ENCODE data around the gene CA10.
A peak's percentile ranks its signal among the peaks of the same experiment; 100 is the strongest.

The CA10 gene

DNA sequence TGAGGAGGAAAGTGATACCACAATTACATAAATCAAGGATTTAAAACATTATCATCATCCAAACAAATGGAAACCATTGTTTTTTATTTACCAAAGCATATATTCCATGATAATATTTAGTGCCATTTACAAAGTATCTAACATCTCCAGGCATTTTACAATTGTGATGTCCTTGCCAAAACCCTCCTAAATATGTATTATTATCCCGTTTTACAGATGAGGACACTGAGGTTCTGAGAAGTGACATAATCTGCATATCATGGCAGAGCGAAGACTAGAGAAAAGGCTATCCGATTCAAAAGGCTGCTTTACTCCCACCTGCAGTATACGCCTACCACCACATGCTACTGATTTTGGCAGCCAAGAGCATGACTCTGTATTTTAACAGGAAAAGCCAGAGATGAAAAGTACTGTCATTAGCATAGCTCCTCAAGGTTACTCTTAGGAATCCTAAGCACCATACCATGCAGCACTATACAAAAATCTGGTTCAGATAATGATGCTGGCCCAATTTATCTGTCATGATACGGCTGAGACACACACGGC lies 301.4 kb downstream of the CA10 start:
- TF ChIP-seq, protein P1, sequence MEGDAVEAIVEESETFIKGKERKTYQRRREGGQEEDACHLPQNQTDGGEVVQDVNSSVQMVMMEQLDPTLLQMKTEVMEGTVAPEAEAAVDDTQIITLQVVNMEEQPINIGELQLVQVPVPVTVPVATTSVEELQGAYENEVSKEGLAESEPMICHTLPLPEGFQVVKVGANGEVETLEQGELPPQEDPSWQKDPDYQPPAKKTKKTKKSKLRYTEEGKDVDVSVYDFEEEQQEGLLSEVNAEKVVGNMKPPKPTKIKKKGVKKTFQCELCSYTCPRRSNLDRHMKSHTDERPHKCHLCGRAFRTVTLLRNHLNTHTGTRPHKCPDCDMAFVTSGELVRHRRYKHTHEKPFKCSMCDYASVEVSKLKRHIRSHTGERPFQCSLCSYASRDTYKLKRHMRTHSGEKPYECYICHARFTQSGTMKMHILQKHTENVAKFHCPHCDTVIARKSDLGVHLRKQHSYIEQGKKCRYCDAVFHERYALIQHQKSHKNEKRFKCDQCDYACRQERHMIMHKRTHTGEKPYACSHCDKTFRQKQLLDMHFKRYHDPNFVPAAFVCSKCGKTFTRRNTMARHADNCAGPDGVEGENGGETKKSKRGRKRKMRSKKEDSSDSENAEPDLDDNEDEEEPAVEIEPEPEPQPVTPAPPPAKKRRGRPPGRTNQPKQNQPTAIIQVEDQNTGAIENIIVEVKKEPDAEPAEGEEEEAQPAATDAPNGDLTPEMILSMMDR (IDR thresholded peaks at IDR 0.05; ENCODE audit: unreplicated experiment in 3 of 3), result peak in 1 of 3 experiments; percentile 14
- Mint-ChIP-seq H3K9me3 (no peaks in the 10 kb centered on the region), H3K27me3 (ENCODE audit: low read depth) (peaks cover 3% of the 10 kb centered on the region), H3K36me3 (ENCODE audit: low read depth) (no peaks in the 10 kb centered on the region), H3K4me3 (no peak overlapping the region), H3K4me1 (peaks cover 61% of the 10 kb centered on the region), H3K27ac (peak overlapping the region in 2 of 3 experiments; percentile 19 to 60)

DNA sequence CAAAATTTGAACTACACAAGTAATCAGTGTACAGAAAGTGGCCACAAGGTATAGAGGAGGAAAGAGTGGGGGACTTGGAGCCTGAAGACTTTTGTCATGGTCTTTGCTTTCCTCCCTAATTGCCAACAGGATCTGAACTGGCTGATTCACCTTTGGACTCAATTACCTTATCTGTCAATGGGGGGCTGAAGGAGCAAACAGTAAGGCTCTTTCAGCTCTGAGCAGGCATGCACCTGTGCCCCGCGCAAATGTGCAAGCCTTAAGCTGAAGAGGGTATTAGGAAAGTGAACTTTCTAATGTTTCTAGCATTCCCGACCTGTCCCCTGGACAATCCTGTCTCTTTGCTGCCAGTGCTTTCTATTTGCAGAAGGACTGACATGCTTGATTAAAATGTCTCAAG lies 302.7 kb downstream of the CA10 start:
- no peaks in the 10 kb centered on the region for H3K9me3 Mint-ChIP-seq
- H3K36me3 Mint-ChIP-seq (ENCODE audit: low read depth), result no peaks in the 10 kb centered on the region
- H3K4me1 Mint-ChIP-seq, result peaks cover 62% of the 10 kb centered on the region
- no peak overlapping the region for H3K27ac Mint-ChIP-seq
- H3K27me3 Mint-ChIP-seq (ENCODE audit: low read depth), result no peaks in the 10 kb centered on the region
- TF ChIP-seq, protein P1 (IDR thresholded peaks at IDR 0.05; ENCODE audit: unreplicated experiment in 3 of 3), result no peak
- no peak overlapping the region for H3K4me3 Mint-ChIP-seq

DNA sequence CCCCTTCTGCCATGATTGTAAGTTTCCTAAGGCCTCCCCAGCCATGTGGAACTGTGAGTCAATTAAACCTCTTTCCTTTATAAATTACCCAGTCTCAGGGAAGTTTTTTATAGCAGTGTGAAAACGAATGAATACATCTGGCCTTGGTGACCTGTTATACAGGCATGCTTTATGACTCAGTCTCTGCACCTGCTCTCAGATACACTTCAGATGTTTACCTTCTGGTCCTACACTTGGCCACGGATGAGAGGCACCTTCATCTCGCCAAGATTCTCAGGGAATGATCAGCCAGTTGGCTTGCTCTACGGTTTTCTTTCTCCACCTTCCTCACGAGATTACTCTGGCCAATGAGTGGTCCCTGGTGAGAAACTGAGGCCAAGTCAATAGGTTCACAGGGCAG lies 304.7 kb downstream of the CA10 start:
- H3K4me1 Mint-ChIP-seq, result peaks cover 52% of the 10 kb centered on the region
- no peaks in the 10 kb centered on the region for H3K36me3 Mint-ChIP-seq (ENCODE audit: low read depth)
- H3K27ac Mint-ChIP-seq, result peak overlapping the region in 1 of 3 experiments; percentile 27
- H3K27me3 Mint-ChIP-seq (ENCODE audit: low read depth), result no peaks in the 10 kb centered on the region
- TF ChIP-seq, protein P1 (IDR thresholded peaks at IDR 0.05; ENCODE audit: unreplicated experiment in 3 of 3), result no peak
- H3K4me3 Mint-ChIP-seq, result no peak overlapping the region
- H3K9me3 Mint-ChIP-seq, result no peaks in the 10 kb centered on the region

DNA sequence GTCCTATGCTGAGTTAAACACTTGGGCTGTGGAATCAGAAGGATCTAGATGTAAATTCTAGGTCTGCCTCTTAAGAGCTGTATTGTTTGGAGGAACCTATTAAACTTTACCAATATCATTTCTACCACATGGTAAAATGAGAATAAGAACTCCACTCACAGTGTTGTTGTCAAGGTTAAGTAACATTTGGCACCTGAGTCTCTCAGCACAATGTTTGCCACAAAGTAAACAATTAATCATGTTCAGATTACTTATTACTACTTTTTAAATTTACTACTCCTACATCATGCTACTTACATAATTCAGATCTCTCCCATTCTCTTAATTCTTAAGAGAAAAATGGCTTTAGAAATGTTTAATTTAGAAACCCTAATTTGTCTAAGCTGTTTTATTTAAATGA lies 305.9 kb downstream of the CA10 start:
- no peak overlapping the region for H3K27ac Mint-ChIP-seq
- H3K36me3 Mint-ChIP-seq (ENCODE audit: low read depth), result no peaks in the 10 kb centered on the region
- no peaks in the 10 kb centered on the region for H3K9me3 Mint-ChIP-seq

DNA sequence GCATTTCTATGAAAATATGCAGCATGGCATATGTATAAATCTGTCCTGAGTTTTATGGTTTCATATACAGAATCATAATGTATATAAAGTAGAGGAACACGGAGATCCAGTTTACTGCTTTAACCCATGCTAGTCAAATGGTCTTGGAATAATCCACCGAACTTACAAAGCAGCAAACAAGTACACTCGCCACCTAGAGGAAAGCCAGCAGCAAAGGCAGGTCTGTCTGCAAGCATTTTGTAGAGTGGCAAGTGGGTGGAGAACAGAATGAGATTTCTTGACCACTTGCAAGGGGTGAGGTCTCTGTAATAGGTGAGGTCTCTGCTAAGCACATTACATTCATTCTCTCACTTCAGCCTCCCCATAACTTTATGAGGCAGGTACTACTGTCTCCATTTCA lies 308.3 kb downstream of the CA10 start:
- H3K4me1 Mint-ChIP-seq, result peaks cover 45% of the 10 kb centered on the region
- H3K4me3 Mint-ChIP-seq, result no peak overlapping the region
- H3K27ac Mint-ChIP-seq, result no peak overlapping the region
- H3K9me3 Mint-ChIP-seq, result no peaks in the 10 kb centered on the region
- no peaks in the 10 kb centered on the region for H3K36me3 Mint-ChIP-seq (ENCODE audit: low read depth)
- TF ChIP-seq, protein P1 (IDR thresholded peaks at IDR 0.05; ENCODE audit: unreplicated experiment in 3 of 3), result peak in 1 of 3 experiments; percentile 13
- H3K27me3 Mint-ChIP-seq (ENCODE audit: low read depth), result no peaks in the 10 kb centered on the region

More for the DNA sequence above, 305.9 kb downstream of the CA10 start:
- TF ChIP-seq, protein P1 (IDR thresholded peaks at IDR 0.05; ENCODE audit: unreplicated experiment in 3 of 3), result no peak
- Mint-ChIP-seq H3K27me3 (ENCODE audit: low read depth) (no peaks in the 10 kb centered on the region), H3K4me3 (no peak overlapping the region), H3K4me1 (peaks cover 46% of the 10 kb centered on the region)

DNA sequence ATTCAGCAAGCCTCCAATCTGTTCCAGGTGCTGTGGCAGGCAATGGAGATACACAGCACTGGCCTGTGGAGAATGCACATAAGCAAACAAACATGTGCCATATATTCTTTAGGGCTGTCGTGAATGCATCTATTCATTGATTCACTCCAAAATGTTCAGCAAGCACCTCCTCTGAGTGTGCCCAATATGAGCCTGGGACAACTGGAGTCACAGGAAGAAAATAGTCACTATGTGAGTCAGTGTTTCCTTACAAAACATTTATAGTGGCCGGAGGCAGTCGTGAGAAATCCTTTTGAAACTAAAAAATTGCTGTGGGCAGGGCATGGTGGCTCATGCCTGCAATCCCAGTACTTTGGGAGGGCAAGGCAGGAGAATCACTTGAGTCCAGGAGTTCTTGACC lies 310.1 kb downstream of the CA10 start:
- no peaks in the 10 kb centered on the region for H3K36me3 Mint-ChIP-seq (ENCODE audit: low read depth)
- peaks cover 38% of the 10 kb centered on the region for H3K4me1 Mint-ChIP-seq
- TF ChIP-seq, protein P1 (IDR thresholded peaks at IDR 0.05; ENCODE audit: unreplicated experiment in 3 of 3), result no peak
- no peaks in the 10 kb centered on the region for H3K27me3 Mint-ChIP-seq (ENCODE audit: low read depth)
- no peak overlapping the region for H3K4me3 Mint-ChIP-seq
- no peak overlapping the region for H3K27ac Mint-ChIP-seq
- no peaks in the 10 kb centered on the region for H3K9me3 Mint-ChIP-seq
